GM23338 (cell line): Measurements from ENCODE around the gene RMC1.

Experiments
- CREB1 ChIP-seq: fragments of 250-450 bp; sonication (Bioruptor Pico); IDR thresholded peaks from 2 replicates; pipeline ENCODE4 v1.5.0; 2020; ENCODE audit warnings: low read depth, mild to moderate bottlenecking, moderate library complexity
- EZH2 ChIP-seq: fragments of 200-600 bp; sonication (generic); IDR thresholded peaks from one replicate; pipeline ENCODE4 v1.8.0; 2017; ENCODE audit warnings: antibody characterized with exemption, mild to moderate bottlenecking, low read depth; ENCODE audit not compliant: unreplicated experiment
- EZH2phosphoT487 ChIP-seq: fragments of 200-600 bp; sonication (generic); IDR thresholded peaks from one replicate; pipeline ENCODE4 v1.8.1; 2018; ENCODE audit warnings: antibody characterized with exemption; ENCODE audit not compliant: unreplicated experiment
- JUNB ChIP-seq: IDR thresholded peaks from one replicate; pipeline ENCODE4 v1.6.1; 2016; ENCODE audit warnings: antibody characterized with exemption; ENCODE audit not compliant: unreplicated experiment
- POLR2AphosphoS5 ChIP-seq: IDR thresholded peaks from 2 replicates; pipeline ENCODE4 v1.6.1; 2016; ENCODE audit warnings: antibody characterized with exemption, low read depth
- ZNF114 ChIP-seq: fragments of 250-450 bp; sonication (Bioruptor Pico); IDR thresholded peaks from 2 replicates; pipeline ENCODE4 v1.5.0; 2020; ENCODE audit warnings: mild to moderate bottlenecking, moderate library complexity
- ZNF331 ChIP-seq: fragments of 250-450 bp; sonication (Bioruptor Pico); IDR thresholded peaks from 2 replicates; pipeline ENCODE4 v1.5.0; 2020; ENCODE audit warnings: low read depth, mild to moderate bottlenecking, moderate library complexity
- TF ChIP-seq, protein P1 (sequence below), 2 experiments: fragments of 200-600 bp in 1 of 2; sonication (generic) in 1 of 2; conservative IDR thresholded peaks; 2 replicates each; pipeline versions ENCODE4 v1.5.1 to v1.6.1; 2016 to 2017; ENCODE audit warnings: antibody characterized with exemption in 2 of 2, low read depth in 2 of 2, mild to moderate bottlenecking in 2 of 2, moderate library complexity in 1 of 2
- TF ChIP-seq, protein P2 (sequence below): IDR thresholded peaks from one replicate; pipeline ENCODE4 v1.6.1; 2018; ENCODE audit warnings: antibody characterized with exemption; ENCODE audit not compliant: unreplicated experiment

DNA sequence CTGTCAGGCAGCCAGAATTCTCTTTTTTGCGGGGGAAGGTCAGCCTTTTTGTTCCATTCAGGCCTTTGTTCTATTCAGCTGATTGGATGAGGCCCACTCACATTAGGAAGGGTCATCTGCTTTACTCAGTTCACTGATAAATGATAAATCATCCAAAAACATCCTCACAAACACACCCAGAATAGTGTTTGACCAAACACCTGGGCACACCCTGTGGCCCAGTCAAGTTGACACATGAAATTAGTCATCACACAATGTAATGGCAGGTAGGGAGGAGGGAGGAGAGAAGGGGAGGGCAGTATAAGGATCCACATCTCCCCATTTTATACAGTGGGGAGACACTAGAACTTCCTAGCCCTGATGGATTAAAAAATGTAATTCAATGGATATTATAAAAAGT lies 8.3 kb upstream of the RMC1 start:
- TF ChIP-seq POLR2AphosphoS5 (no peak), EZH2phosphoT487 (no peak), EZH2 (no peak), ZNF114 (CRISPR knock-in tag) (no peak), CREB1 (CRISPR knock-in tag) (no peak), ZNF331 (no peak), JUNB (no peak)
- TF ChIP-seq, protein P1, sequence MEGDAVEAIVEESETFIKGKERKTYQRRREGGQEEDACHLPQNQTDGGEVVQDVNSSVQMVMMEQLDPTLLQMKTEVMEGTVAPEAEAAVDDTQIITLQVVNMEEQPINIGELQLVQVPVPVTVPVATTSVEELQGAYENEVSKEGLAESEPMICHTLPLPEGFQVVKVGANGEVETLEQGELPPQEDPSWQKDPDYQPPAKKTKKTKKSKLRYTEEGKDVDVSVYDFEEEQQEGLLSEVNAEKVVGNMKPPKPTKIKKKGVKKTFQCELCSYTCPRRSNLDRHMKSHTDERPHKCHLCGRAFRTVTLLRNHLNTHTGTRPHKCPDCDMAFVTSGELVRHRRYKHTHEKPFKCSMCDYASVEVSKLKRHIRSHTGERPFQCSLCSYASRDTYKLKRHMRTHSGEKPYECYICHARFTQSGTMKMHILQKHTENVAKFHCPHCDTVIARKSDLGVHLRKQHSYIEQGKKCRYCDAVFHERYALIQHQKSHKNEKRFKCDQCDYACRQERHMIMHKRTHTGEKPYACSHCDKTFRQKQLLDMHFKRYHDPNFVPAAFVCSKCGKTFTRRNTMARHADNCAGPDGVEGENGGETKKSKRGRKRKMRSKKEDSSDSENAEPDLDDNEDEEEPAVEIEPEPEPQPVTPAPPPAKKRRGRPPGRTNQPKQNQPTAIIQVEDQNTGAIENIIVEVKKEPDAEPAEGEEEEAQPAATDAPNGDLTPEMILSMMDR (conservative IDR thresholded peaks at IDR 0.05; ENCODE audit: low read depth in 2 of 2): no peak
- TF ChIP-seq, protein P2, sequence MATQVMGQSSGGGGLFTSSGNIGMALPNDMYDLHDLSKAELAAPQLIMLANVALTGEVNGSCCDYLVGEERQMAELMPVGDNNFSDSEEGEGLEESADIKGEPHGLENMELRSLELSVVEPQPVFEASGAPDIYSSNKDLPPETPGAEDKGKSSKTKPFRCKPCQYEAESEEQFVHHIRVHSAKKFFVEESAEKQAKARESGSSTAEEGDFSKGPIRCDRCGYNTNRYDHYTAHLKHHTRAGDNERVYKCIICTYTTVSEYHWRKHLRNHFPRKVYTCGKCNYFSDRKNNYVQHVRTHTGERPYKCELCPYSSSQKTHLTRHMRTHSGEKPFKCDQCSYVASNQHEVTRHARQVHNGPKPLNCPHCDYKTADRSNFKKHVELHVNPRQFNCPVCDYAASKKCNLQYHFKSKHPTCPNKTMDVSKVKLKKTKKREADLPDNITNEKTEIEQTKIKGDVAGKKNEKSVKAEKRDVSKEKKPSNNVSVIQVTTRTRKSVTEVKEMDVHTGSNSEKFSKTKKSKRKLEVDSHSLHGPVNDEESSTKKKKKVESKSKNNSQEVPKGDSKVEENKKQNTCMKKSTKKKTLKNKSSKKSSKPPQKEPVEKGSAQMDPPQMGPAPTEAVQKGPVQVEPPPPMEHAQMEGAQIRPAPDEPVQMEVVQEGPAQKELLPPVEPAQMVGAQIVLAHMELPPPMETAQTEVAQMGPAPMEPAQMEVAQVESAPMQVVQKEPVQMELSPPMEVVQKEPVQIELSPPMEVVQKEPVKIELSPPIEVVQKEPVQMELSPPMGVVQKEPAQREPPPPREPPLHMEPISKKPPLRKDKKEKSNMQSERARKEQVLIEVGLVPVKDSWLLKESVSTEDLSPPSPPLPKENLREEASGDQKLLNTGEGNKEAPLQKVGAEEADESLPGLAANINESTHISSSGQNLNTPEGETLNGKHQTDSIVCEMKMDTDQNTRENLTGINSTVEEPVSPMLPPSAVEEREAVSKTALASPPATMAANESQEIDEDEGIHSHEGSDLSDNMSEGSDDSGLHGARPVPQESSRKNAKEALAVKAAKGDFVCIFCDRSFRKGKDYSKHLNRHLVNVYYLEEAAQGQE: no peak
